Measurements from ENCODE around the gene BST1. TPM values are rescaled to one million over a fixed set of nuclear protein-coding genes. Genes with fewer than 3 reads are reported as not detected.

The BST1 gene
- 43.2 and 88.9 TPM in 2 replicates for total RNA-seq

GRCh38 chr4:15702941-15703403, at the start of gene BST1:
Gene BST1 (plus strand): TSS chr4:15703065. CDS start chr4:15703145, 80 bp downstream.
- no peak for DNase-seq (ENCODE audit: extremely low read depth, low read depth, low spot score)

- no peak for DNase-seq (ENCODE audit: extremely low read depth, low read depth, low spot score)
Measured at GRCh38 chr4:15653420-15653819, 49.4 kb upstream of the BST1 start.

- DNase-seq (ENCODE audit: extremely low read depth, low read depth, low spot score), result no peak
Measured at GRCh38 chr4:15653864-15654592, 48.8 kb upstream of the BST1 start.

- no peak for DNase-seq (ENCODE audit: extremely low read depth, low read depth, low spot score)
Measured at GRCh38 chr4:15654593-15655222, 48.2 kb upstream of the BST1 start.

GRCh38 chr4:15655223-15656037, 47.4 kb upstream of the BST1 start, which contains the start of gene FBXL5:
Gene FBXL5 (minus strand): TSS chr4:15655357. CDS start chr4:15655287, 70 bp downstream.
- DNase-seq (ENCODE audit: extremely low read depth, low read depth, low spot score), result no peak

- no peak for DNase-seq (ENCODE audit: extremely low read depth, low read depth, low spot score)
Measured at GRCh38 chr4:15656038-15656470, 46.8 kb upstream of the BST1 start.

- DNase-seq (ENCODE audit: extremely low read depth, low read depth, low spot score), result no peak
Measured at GRCh38 chr4:15657366-15657765, 45.5 kb upstream of the BST1 start.

GRCh38 chr4:15658136-15658770, 44.6 kb upstream of the BST1 start:
- DNase-seq (ENCODE audit: extremely low read depth, low read depth, low spot score), result no peak

GRCh38 chr4:15658781-15659180, 44.1 kb upstream of the BST1 start:
- DNase-seq (ENCODE audit: extremely low read depth, low read depth, low spot score), result no peak

GRCh38 chr4:15659768-15660570, 42.9 kb upstream of the BST1 start:
- no peak for DNase-seq (ENCODE audit: extremely low read depth, low read depth, low spot score)

GRCh38 chr4:15665753-15666365, 37.0 kb upstream of the BST1 start:
- DNase-seq (ENCODE audit: extremely low read depth, low read depth, low spot score), result no peak

- no peak for DNase-seq (ENCODE audit: extremely low read depth, low read depth, low spot score)
Measured at GRCh38 chr4:15667006-15667405, 35.9 kb upstream of the BST1 start.

- no peak for DNase-seq (ENCODE audit: extremely low read depth, low read depth, low spot score)
Measured at GRCh38 chr4:15668566-15669435, 34.1 kb upstream of the BST1 start.

GRCh38 chr4:15670576-15670975, 32.3 kb upstream of the BST1 start:
- no peak for DNase-seq (ENCODE audit: extremely low read depth, low read depth, low spot score)

GRCh38 chr4:15672101-15672500, 30.8 kb upstream of the BST1 start:
- no peak for DNase-seq (ENCODE audit: extremely low read depth, low read depth, low spot score)

GRCh38 chr4:15673337-15673736, 29.5 kb upstream of the BST1 start:
- no peak for DNase-seq (ENCODE audit: extremely low read depth, low read depth, low spot score)

GRCh38 chr4:15674046-15674445, 28.8 kb upstream of the BST1 start:
- DNase-seq (ENCODE audit: extremely low read depth, low read depth, low spot score), result no peak

- no peak for DNase-seq (ENCODE audit: extremely low read depth, low read depth, low spot score)
Measured at GRCh38 chr4:15674926-15675325, 27.9 kb upstream of the BST1 start.

GRCh38 chr4:15675356-15675755, 27.5 kb upstream of the BST1 start:
- no peak for DNase-seq (ENCODE audit: extremely low read depth, low read depth, low spot score)

Measured in glomerular endothelial cell (primary cell).